KOPT-K1 (cell line): ENCODE measurements around the gene KLK11.
"Not testable (repeated sequence)": the region's sequence is repeated elsewhere in the genome, so short reads cannot be mapped to it uniquely, and the experiment has no call there.

Experiments used
- H3K27ac ChIP-seq: fragments of 200-600 bp; sonication (generic); 2 replicates; pipeline ENCODE4 v1.5.1; 2016; ENCODE audit warnings: antibody characterized with exemption, mild to moderate bottlenecking, low read depth, low read length; ENCODE audit not compliant: poor library complexity, severe bottlenecking
- H3K36me3 ChIP-seq: fragments of 200-600 bp; sonication (generic); 2 replicates; pipeline ENCODE4 v1.5.1; 2017; ENCODE audit warnings: antibody characterized with exemption, mild to moderate bottlenecking, low read length, moderate library complexity; ENCODE audit not compliant: insufficient read depth
- H3K9me3 ChIP-seq: fragments of 200-600 bp; sonication (generic); 2 replicates; pipeline ENCODE4 v1.5.1; 2017; ENCODE audit warnings: antibody characterized with exemption, low read length, mild to moderate bottlenecking; ENCODE audit not compliant: insufficient read depth, poor library complexity, severe bottlenecking

The KLK11 gene

DNA sequence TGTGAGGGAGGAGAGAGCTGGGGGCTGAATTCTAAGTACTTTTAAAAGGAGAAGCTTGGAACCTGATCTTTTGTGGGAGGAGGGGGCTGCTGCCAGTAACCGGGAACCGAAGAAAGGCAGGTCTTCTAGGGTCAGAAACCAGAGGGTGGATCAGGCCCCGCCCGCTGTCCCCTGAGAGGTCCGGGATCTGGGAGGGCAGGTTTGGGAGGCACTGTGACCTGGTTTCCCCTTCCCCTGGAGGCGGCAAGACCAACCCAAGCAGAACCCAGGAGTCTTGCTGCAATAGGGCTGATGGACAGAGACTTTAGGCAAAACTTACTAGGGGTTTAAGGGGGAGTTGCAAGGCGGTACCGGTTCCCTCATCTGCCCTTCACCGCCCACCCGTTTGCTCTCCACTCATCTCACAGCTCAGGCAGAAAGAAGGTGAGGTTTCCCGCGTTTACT, 24.3 kb downstream of the KLK11 start:
- no peak overlapping the region for H3K27ac ChIP-seq
- H3K36me3 ChIP-seq: no peaks in the 10 kb centered on the region
- H3K9me3 ChIP-seq: no peaks in the 10 kb centered on the region

- Histone ChIP-seq H3K27ac (no peak within 1 kb of the TSS), H3K36me3 (no peaks in the 10 kb centered on the region), H3K9me3 (no peaks in the 10 kb centered on the region)
Measured at GRCh38 chr19:51001515-51001914, 24.9 kb downstream of the KLK11 start, which contains the start of gene KLK8. Gene KLK8 (minus strand): TSS chr19:51001604. CDS start chr19:51001167, 437 bp downstream.

GRCh38 chr19:51000981-51001380, 25.4 kb downstream of the KLK11 start:
- H3K27ac ChIP-seq: no peak overlapping the region
- no peaks in the 10 kb centered on the region for H3K9me3 ChIP-seq
- no peaks in the 10 kb centered on the region for H3K36me3 ChIP-seq

GRCh38 chr19:51000426-51000825, 26.0 kb downstream of the KLK11 start:
- H3K36me3 ChIP-seq: no peaks in the 10 kb centered on the region
- H3K9me3 ChIP-seq: no peaks in the 10 kb centered on the region
- no peak overlapping the region for H3K27ac ChIP-seq

DNA sequence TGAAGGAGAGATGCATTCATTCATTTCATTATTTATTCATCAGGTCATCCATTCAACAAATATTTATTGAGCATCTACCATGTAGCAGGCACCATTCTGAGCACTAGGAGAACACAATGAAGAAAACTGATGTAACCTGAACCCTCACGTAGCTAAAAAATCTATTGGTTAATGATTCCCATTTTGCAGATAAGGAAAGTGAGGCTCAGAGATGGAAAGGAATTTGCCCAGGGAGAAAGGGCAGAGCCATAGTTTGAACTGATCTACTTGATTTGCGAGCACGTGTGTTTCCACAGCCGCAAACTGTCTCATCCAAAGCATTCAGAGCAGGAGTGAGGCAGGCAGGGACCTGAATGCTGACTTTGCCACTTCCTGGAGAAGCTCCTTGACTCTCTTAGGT, 27.7 kb downstream of the KLK11 start:
- H3K27ac ChIP-seq: no peak overlapping the region
- H3K36me3 ChIP-seq: no peaks in the 10 kb centered on the region
- no peaks in the 10 kb centered on the region for H3K9me3 ChIP-seq

DNA sequence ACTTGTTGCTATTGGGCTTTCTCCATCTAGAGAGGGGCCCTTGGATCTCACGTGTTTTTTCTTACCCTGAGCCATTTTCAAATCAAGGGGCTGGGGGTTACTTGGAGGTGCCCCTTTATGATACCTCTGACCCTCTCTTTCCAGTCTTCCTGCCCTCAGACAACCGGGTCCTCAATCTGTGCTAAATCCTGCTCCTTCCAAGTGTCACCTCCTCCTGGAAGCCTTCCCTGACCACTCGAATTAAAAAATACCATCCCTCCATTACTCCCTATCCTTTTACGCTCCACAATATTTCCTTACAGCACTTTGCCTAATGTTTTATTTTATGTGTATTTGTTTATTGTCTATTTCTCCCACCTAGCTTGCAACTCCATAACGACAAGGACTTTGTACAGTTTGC, 28.4 kb downstream of the KLK11 start:
- H3K9me3 ChIP-seq: no peaks in the 10 kb centered on the region
- H3K36me3 ChIP-seq: no peaks in the 10 kb centered on the region
- H3K27ac ChIP-seq: no peak overlapping the region

GRCh38 chr19:50994129-50994528, 32.3 kb downstream of the KLK11 start:
- Histone ChIP-seq H3K27ac (no peak overlapping the region), H3K36me3 (no peaks in the 10 kb centered on the region), H3K9me3 (no peaks in the 10 kb centered on the region)

- H3K36me3 ChIP-seq: no peaks in the 10 kb centered on the region
- no peak overlapping the region for H3K27ac ChIP-seq
- H3K9me3 ChIP-seq: no peaks in the 10 kb centered on the region
Measured at GRCh38 chr19:50992666-50993035, 33.8 kb downstream of the KLK11 start.

- H3K36me3 ChIP-seq, H3K27ac ChIP-seq, H3K9me3 ChIP-seq: not testable (repeated sequence)
Measured at GRCh38 chr19:50984416-50984815, 42.0 kb downstream of the KLK11 start.

DNA sequence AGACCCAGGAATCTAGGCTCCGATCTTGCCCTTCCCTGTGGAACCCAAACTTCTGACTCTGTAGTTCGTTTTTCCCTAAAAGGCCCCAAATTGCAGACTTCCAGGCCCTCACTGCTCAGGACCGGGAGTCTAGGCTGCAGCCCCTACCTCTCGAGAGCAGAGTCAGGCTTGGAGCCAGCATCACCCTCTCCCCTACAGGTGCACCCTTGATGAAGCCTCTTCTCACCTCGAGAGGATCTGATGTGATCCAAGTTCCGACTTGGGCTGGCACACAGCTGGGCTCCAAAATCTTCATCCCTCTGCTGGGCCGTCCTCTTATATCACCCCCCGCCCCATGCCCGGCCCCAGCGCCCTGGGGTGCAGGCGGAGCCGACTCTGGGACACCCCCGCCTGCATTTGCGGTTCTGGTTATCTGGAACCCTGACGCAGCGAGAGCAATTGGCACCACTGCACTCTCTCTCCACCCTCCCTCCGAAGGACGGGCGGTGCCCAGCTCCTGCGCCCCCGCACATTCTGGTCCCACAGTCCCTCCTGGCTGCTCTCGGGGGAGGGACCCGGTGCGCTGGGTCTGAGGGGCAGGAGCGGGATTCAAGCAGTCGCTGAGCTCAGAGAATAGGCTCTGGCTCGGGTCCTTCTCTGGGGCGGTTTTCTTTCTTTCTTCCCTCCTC, 42.7 kb downstream of the KLK11 start, which contains the start of gene KLK7:
Gene KLK7, minus strand, starts transcription at position 293 of the 668 bp plus-strand sequence. CDS start 1,518 bp downstream, outside the sequence.
- Histone ChIP-seq H3K36me3 (no peaks in the 10 kb centered on the region), H3K27ac (no peak within 1 kb of the TSS), H3K9me3 (no peaks in the 10 kb centered on the region)

DNA sequence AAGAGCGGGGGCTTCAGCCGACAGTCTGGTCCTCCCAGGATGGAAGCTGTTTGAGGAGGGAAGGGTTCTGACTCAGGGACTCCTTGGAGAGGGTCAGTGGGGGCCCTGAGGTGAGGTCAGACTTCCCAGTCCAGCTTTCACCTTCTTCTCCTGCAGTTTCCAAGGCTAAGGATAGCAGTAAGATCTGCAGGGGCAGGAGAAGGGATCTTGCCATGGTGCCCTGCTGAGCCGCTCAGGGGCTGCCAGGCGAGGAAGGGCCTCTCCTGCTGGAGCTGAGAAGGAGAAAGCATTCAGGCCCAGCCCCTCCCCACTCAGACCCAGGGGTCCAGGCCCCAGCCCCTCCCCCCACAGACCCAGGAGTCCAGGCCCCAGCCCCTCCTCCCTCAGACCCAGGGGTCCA, 44.2 kb downstream of the KLK11 start:
- H3K36me3 ChIP-seq: no peaks in the 10 kb centered on the region
- no peaks in the 10 kb centered on the region for H3K9me3 ChIP-seq

GRCh38 chr19:50981587-50982146, 44.7 kb downstream of the KLK11 start:
- H3K9me3 ChIP-seq: no peaks in the 10 kb centered on the region
- H3K36me3 ChIP-seq: no peaks in the 10 kb centered on the region
- no peak overlapping the region for H3K27ac ChIP-seq

More for the DNA sequence above, 44.2 kb downstream of the KLK11 start:
- H3K27ac ChIP-seq: no peak overlapping the region

- no peaks in the 10 kb centered on the region for H3K9me3 ChIP-seq
- H3K27ac ChIP-seq: no peak overlapping the region
- H3K36me3 ChIP-seq: no peaks in the 10 kb centered on the region
Measured at GRCh38 chr19:50980208-50980607, 46.2 kb downstream of the KLK11 start.

- H3K9me3 ChIP-seq: no peaks in the 10 kb centered on the region
- no peaks in the 10 kb centered on the region for H3K36me3 ChIP-seq
- no peak overlapping the region for H3K27ac ChIP-seq
Measured at GRCh38 chr19:50979758-50980157, 46.7 kb downstream of the KLK11 start.

DNA sequence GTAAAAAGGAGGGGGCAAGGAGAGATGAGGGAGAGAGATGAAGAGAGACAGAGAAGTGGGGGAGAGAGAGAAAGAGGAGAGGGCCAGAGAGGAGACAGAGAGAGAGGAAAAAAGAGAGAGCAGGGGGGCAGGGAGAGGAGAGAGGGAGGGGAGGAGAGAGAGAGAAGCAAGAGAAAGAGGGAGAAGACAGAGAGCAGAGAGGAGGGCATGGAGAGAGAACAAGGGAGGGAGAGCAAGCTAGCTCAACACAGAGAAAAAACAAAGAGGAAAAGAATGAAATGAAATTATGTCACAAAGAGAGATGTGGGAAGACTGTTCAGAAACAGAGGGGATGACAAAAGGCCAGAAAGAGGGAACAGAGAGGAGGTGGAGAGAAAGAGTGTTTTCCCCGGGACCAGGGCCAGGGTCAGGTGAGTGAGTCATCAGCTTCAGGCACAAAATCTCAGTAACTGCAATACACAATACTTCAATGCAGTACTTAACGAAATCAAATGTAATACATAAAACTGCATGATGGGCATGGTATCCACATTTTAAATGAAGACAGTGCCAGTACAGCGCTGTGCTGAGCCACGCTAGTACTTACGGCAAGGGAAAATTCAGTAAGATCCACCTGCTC, 47.5 kb downstream of the KLK11 start:
- Histone ChIP-seq H3K27ac (no peak overlapping the region), H3K36me3 (no peaks in the 10 kb centered on the region), H3K9me3 (no peaks in the 10 kb centered on the region)

DNA sequence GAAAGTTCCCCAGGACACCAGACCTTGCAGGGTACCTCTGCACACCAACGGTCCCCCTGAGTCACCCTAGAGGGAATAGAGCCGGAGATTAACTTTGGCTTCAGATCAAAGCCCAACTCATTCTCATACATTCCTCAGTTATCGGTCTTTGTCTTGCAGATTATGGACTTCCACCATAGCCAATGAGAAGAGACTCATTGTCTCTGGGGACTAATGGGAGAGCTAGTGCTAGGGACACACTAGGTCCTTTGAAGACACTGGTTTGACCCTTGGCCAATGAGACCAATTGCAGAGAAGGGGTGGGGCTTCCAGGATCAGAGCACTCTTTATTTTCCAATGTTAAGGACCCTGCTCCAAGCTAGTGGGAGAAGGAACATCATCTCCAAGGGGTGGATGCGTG, 48.8 kb downstream of the KLK11 start:
- H3K36me3 ChIP-seq: no peaks in the 10 kb centered on the region
- H3K9me3 ChIP-seq: no peaks in the 10 kb centered on the region
- no peak overlapping the region for H3K27ac ChIP-seq
